ENCODE results near the gene OR51T1.

OR51T1 gene

GRCh38 chr11:4863876-4864275, 17.8 kb upstream of the OR51T1 start (continued):
- TF ChIP-seq ZNF639 (tag by site-specific recombination; IDR thresholded peaks at IDR 0.05) = no peak
- no peak for TF ChIP-seq ZNF114 (tag by site-specific recombination; IDR thresholded peaks at IDR 0.05)
- no peak for TF ChIP-seq ZNF560 (tag by site-specific recombination; IDR thresholded peaks at IDR 0.05; ENCODE audit: borderline replicate concordance)
- TF ChIP-seq ZNF585B (tag by site-specific recombination; IDR thresholded peaks at IDR 0.05) = no peak
- no peak for TF ChIP-seq PRDM1 (tag by site-specific recombination; IDR thresholded peaks at IDR 0.05)
- no peak for TF ChIP-seq ZNF776 (tag by site-specific recombination; IDR thresholded peaks at IDR 0.05; ENCODE audit: borderline replicate concordance)
- TF ChIP-seq ZNF2 (tag by site-specific recombination; IDR thresholded peaks at IDR 0.05) = no peak
- TF ChIP-seq ZNF148 (tag by site-specific recombination; IDR thresholded peaks at IDR 0.05; ENCODE audit: borderline replicate concordance) = no peak

GRCh38 chr11:4865855-4866254, 15.8 kb upstream of the OR51T1 start:
- ChIA-PET CTCF (interaction anchor here (0.6 kb wide), 1 partner anchor 241 kb away, joined by 4 read pairs; no protein-coding TSS in a partner anchor), POLR2A (no interaction called here)
- Histone ChIP-seq H3K4me1 (ENCODE audit: control insufficient read depth, insufficient read depth, low read length) (no peaks in the 10 kb centered on the region), H3K9me3 (ENCODE audit: control insufficient read depth, insufficient read depth, low read depth, low read length) (no peaks in the 10 kb centered on the region), H3K27ac (ENCODE audit: extremely low read depth, low read depth, low read length) (no peak overlapping the region), H3K36me3 (ENCODE audit: control insufficient read depth in 2 of 2, insufficient read depth in 1 of 2, low read length in 2 of 2) (no peaks in the 10 kb centered on the region), H3K4me3 (ENCODE audit: low read depth, low read length) (no peak overlapping the region)
- TF ChIP-seq ZNF350 (tag by site-specific recombination; IDR thresholded peaks at IDR 0.05) (no peak), ZNF449 (tag by site-specific recombination; IDR thresholded peaks at IDR 0.05) (no peak), ZNF211 (tag by site-specific recombination; IDR thresholded peaks at IDR 0.05; ENCODE audit: low read depth) (no peak), HIC1 (tag by site-specific recombination; IDR thresholded peaks at IDR 0.05) (no peak), IKZF3 (tag by site-specific recombination; IDR thresholded peaks at IDR 0.05) (no peak), ZNF473 (tag by site-specific recombination; IDR thresholded peaks at IDR 0.05) (no peak), GLIS1 (tag by site-specific recombination; IDR thresholded peaks at IDR 0.05) (no peak), ZSCAN4 (tag by site-specific recombination; IDR thresholded peaks at IDR 0.05) (no peak), ZNF2 (tag by site-specific recombination; IDR thresholded peaks at IDR 0.05) (no peak), ZNF76 (tag by site-specific recombination; IDR thresholded peaks at IDR 0.05; ENCODE audit: borderline replicate concordance, low read depth) (no peak), ZNF707 (tag by site-specific recombination; IDR thresholded peaks at IDR 0.05) (no peak), ZNF362 (tag by site-specific recombination; IDR thresholded peaks at IDR 0.05) (no peak), KLF10 (tag by site-specific recombination; IDR thresholded peaks at IDR 0.05) (no peak), ZBTB26 (tag by site-specific recombination; optimal IDR thresholded peaks at IDR 0.05) (no peak)
